ENCODE data around the gene MINDY4. TPM values are rescaled to one million over a fixed set of nuclear protein-coding genes. Genes with fewer than 3 reads are reported as not detected.

The MINDY4 gene
- total RNA-seq, 2 donors from 2014 or later: 8.1 to 31.9 TPM

- intact Hi-C loops (cut with DNase I): loop anchor here (10.0 kb wide), 1 partner anchor 100 kb away; no protein-coding TSS in a partner anchor
- H3K4me3 ChIP-seq: no peak overlapping the region
- DNase-seq (ENCODE audit: low spot score): no peak
- H3K27ac ChIP-seq: no peak overlapping the region
- WGBS: 84% methylated on average over 7 of the region's 7 CpGs
- no peaks in the 10 kb centered on the region for H3K36me3 ChIP-seq
- H3K27me3 ChIP-seq (replicated peaks; ENCODE audit: insufficient read depth): peaks cover 4% of the 10 kb centered on the region
- no peaks in the 10 kb centered on the region for H3K9me3 ChIP-seq
- no peaks in the 10 kb centered on the region for H3K4me1 ChIP-seq (replicated peaks)
- TF ChIP-seq POLR2A (IDR thresholded peaks at IDR 0.05) (no peak), POLR2AphosphoS5 (IDR thresholded peaks at IDR 0.05) (no peak)
- TF ChIP-seq, protein P1, sequence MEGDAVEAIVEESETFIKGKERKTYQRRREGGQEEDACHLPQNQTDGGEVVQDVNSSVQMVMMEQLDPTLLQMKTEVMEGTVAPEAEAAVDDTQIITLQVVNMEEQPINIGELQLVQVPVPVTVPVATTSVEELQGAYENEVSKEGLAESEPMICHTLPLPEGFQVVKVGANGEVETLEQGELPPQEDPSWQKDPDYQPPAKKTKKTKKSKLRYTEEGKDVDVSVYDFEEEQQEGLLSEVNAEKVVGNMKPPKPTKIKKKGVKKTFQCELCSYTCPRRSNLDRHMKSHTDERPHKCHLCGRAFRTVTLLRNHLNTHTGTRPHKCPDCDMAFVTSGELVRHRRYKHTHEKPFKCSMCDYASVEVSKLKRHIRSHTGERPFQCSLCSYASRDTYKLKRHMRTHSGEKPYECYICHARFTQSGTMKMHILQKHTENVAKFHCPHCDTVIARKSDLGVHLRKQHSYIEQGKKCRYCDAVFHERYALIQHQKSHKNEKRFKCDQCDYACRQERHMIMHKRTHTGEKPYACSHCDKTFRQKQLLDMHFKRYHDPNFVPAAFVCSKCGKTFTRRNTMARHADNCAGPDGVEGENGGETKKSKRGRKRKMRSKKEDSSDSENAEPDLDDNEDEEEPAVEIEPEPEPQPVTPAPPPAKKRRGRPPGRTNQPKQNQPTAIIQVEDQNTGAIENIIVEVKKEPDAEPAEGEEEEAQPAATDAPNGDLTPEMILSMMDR (IDR thresholded peaks at IDR 0.05): no peak
Observed at GRCh38 chr7:30734497-30734896, 36.7 kb upstream of the MINDY4 start.

GRCh38 chr7:30735631-30736030 is 35.6 kb upstream of the MINDY4 start:
- no peak overlapping the region for H3K27ac ChIP-seq
- H3K9me3 ChIP-seq: no peaks in the 10 kb centered on the region
- H3K36me3 ChIP-seq: no peaks in the 10 kb centered on the region
- intact Hi-C loops (cut with DNase I): loop anchor here (10.0 kb wide), 1 partner anchor 101 kb away; no protein-coding TSS in a partner anchor
- 93% methylated on average over 3 of the region's 3 CpGs for WGBS
- no peaks in the 10 kb centered on the region for H3K4me1 ChIP-seq (replicated peaks)
- peaks cover 4% of the 10 kb centered on the region for H3K27me3 ChIP-seq (replicated peaks; ENCODE audit: insufficient read depth)
- DNase-seq (ENCODE audit: low spot score): no peak
- H3K4me3 ChIP-seq: no peak overlapping the region
- TF ChIP-seq, protein P1 (IDR thresholded peaks at IDR 0.05): no peak
- TF ChIP-seq POLR2A (IDR thresholded peaks at IDR 0.05) (no peak), POLR2AphosphoS5 (IDR thresholded peaks at IDR 0.05) (no peak)

- intact Hi-C loops (cut with DNase I): loop anchor here (10.0 kb wide), 1 partner anchor 101 kb away; no protein-coding TSS in a partner anchor
- DNase-seq (ENCODE audit: low spot score): no peak
- Histone ChIP-seq H3K27me3 (replicated peaks; ENCODE audit: insufficient read depth) (peaks cover 4% of the 10 kb centered on the region), H3K4me1 (replicated peaks) (no peaks in the 10 kb centered on the region), H3K9me3 (no peaks in the 10 kb centered on the region), H3K27ac (no peak overlapping the region), H3K36me3 (no peaks in the 10 kb centered on the region), H3K4me3 (no peak overlapping the region)
- TF ChIP-seq POLR2AphosphoS5 (IDR thresholded peaks at IDR 0.05): no peak
- TF ChIP-seq, protein P1 (IDR thresholded peaks at IDR 0.05): no peak
- TF ChIP-seq POLR2A (IDR thresholded peaks at IDR 0.05): no peak
- 89% methylated on average over 4 of the region's 4 CpGs for WGBS
Observed at GRCh38 chr7:30736291-30736690, 34.9 kb upstream of the MINDY4 start.

DNA sequence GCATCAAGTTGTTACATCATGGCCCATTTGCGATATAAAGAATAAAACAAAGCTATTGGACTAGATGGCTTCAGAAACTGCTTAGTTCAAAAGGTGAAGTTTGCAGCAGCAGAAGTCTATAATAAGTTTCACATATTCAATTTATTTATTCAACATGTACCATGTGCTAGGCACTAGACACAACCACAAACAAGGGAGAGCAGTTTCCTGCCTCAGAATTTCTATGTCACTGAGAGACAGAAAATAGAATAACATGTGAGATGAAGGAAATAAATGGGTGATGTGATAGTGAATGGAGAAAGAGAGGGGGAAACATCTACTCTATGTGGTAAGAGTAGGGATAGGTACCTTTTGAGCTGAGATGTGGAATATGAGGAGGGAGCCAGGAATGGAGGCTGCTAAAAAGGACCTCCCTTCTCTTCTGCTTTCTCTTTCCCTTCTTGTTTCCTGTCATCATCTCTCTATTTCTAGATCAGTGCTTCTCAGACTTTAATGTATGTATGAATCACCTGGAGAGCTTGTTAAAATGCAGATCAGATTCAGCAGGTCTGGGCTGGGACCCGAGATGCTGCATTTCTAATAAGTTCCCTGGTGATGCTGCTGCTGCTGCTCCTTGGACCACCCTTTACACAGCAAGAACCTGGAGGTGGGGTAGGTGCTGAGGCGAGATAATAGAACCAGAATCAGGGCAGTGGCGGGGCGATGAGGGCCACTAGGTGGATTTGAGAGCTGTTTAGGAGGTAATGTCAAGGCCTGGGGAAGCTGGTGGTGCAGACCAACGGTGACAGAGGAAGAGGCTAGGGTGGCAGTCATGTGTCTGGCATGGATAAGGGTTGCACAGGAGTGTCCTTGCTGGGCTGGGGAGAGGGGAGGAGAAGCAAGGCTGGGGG is 32.9 kb upstream of the MINDY4 start:
- no peaks in the 10 kb centered on the region for H3K9me3 ChIP-seq
- no peaks in the 10 kb centered on the region for H3K27me3 ChIP-seq (replicated peaks; ENCODE audit: insufficient read depth)
- 86% methylated on average over 6 of the region's 6 CpGs for WGBS
- H3K4me3 ChIP-seq: no peak overlapping the region
- H3K27ac ChIP-seq: no peak overlapping the region
- intact Hi-C loops (cut with DNase I): loop anchor here (10.0 kb wide), 1 partner anchor 103 kb away; no protein-coding TSS in a partner anchor
- no peaks in the 10 kb centered on the region for H3K4me1 ChIP-seq (replicated peaks)
- TF ChIP-seq, protein P1 (IDR thresholded peaks at IDR 0.05): no peak
- TF ChIP-seq POLR2A (IDR thresholded peaks at IDR 0.05) (no peak), POLR2AphosphoS5 (IDR thresholded peaks at IDR 0.05) (no peak)
- H3K36me3 ChIP-seq: no peaks in the 10 kb centered on the region
- no peak for DNase-seq (ENCODE audit: low spot score)
